H1 (cell line): ENCODE measurements around the gene SNED1. TPM values are rescaled to one million over a fixed set of nuclear protein-coding genes. Genes with fewer than 3 reads are reported as not detected.

ENCODE experiments used
- CTCF ChIA-PET: fragments of 300-600 bp; sonication (Branson Sonifier 250); formaldehyde crosslinking; loops from one replicate; lab custom pipeline; 2021; ENCODE audit not compliant: partially characterized antibody; lab: Charles Lee
- POLR2A ChIA-PET: fragments of 300-600 bp; sonication (Branson Sonifier 250); formaldehyde crosslinking; loops from one replicate; lab custom pipeline; 2021; ENCODE audit warnings: inconsistent platforms; ENCODE audit not compliant: partially characterized antibody; lab: Charles Lee
- DNase-seq, 2 experiments: peaks; one replicate each; pipeline versions ENCODE4 v3.0.0 to v3.0.0-alpha.2; 2010 to 2022; ENCODE audit warnings: low spot score in 2 of 2, low read depth in 1 of 2, mixed read lengths in 1 of 2
- FAIRE-seq: peaks from 2 replicates; lab custom pipeline; 2011; peaks lifted over from hg19 to GRCh38; lab: Jason Lieb, UNC
- H2AFZ ChIP-seq: 2 replicates; pipeline ENCODE4 v1.8.1; 2012; ENCODE audit warnings: low read length, inconsistent platforms
- H2AK5ac ChIP-seq: 2 replicates; pipeline ENCODE4 v1.6.1; 2013; ENCODE audit warnings: low read depth, low read length
- H2BK120ac ChIP-seq: replicated peaks from 2 replicates; pipeline ENCODE3; 2013; ENCODE audit warnings: low read depth, low read length, inconsistent platforms
- H2BK12ac ChIP-seq: 2 replicates; pipeline ENCODE4 v1.6.1; 2013; ENCODE audit warnings: low read depth, low read length
- H2BK15ac ChIP-seq: 2 replicates; pipeline ENCODE4 v1.6.1; 2013; ENCODE audit warnings: low read length
- H2BK20ac ChIP-seq: 2 replicates; pipeline ENCODE4 v1.6.1; 2013; ENCODE audit warnings: low read length
- H2BK5ac ChIP-seq: 2 replicates; pipeline ENCODE4 v1.6.1; 2013; ENCODE audit warnings: low read depth, low read length
- H3K14ac ChIP-seq: 2 replicates; pipeline ENCODE4 v1.6.1; 2013; ENCODE audit warnings: inconsistent platforms; ENCODE audit not compliant: insufficient read length
- H3K18ac ChIP-seq: 2 replicates; pipeline ENCODE4 v1.6.1; 2013; ENCODE audit warnings: low read length; ENCODE audit errors: extremely low read depth
- H3K23ac ChIP-seq: 2 replicates; pipeline ENCODE4 v1.6.1; 2013; ENCODE audit warnings: inconsistent platforms; ENCODE audit not compliant: insufficient read length
- H3K23me2 ChIP-seq: 2 replicates; pipeline ENCODE4 v1.6.1; 2013; ENCODE audit warnings: low read depth, low read length
- H3K27ac ChIP-seq: 2 replicates; pipeline ENCODE4 v1.6.1; 2011; ENCODE audit warnings: low read depth, low read length, inconsistent platforms
- H3K27me3 ChIP-seq, 4 experiments: replicated peaks in 1 of 4; 1 replicate in 1 of 4; 2 replicates in 3 of 4; pipeline versions ENCODE4 v1.6.1 to v1.8.1; 2011 to 2013; ENCODE audit warnings: low read length in 3 of 4, mild to moderate bottlenecking in 3 of 4, inconsistent platforms in 2 of 4, mixed read lengths in 2 of 4, moderate library complexity in 1 of 4; ENCODE audit not compliant: control insufficient read depth in 3 of 4, insufficient read depth in 3 of 4; ENCODE audit errors: extremely low read depth in 1 of 4
- H3K36me3 ChIP-seq, 4 experiments: 2 replicates each; pipeline versions ENCODE4 v1.6.1 to v1.8.1; 2011 to 2013; ENCODE audit warnings: mild to moderate bottlenecking in 4 of 4, low read length in 3 of 4, moderate library complexity in 2 of 4, control low read depth in 1 of 4, inconsistent platforms in 1 of 4; ENCODE audit not compliant: insufficient read depth in 4 of 4, control insufficient read depth in 2 of 4
- H3K4ac ChIP-seq: replicated peaks from 2 replicates; pipeline ENCODE3; 2013; ENCODE audit warnings: low read length, low read depth, mixed read lengths, inconsistent platforms; ENCODE audit not compliant: insufficient read length
- H3K4me1 ChIP-seq, 4 experiments: replicated peaks in 1 of 4; 1 replicate in 1 of 4; 2 replicates in 3 of 4; pipeline versions ENCODE4 v1.6.1 to v1.8.1; 2011 to 2013; ENCODE audit warnings: low read length in 3 of 4, inconsistent platforms in 2 of 4, mixed read lengths in 1 of 4; ENCODE audit not compliant: insufficient read depth in 4 of 4, control insufficient read depth in 3 of 4
- H3K4me2 ChIP-seq, 2 experiments: 2 replicates each; pipeline versions ENCODE4 v1.6.1 to v1.8.1; 2011 to 2013; ENCODE audit warnings: low read depth in 2 of 2, low read length in 2 of 2, control low read depth in 1 of 2, inconsistent platforms in 1 of 2, mild to moderate bottlenecking in 1 of 2; ENCODE audit not compliant: insufficient read depth in 1 of 2
- H3K4me3 ChIP-seq, 4 experiments: fragments of 200-600, 300-600 bp in 1 of 4; sonication (generic), shearing (Covaris generic), sonication (Bioruptor Twin) in 1 of 4; 2 replicates each; pipeline versions ENCODE4 v1.5.1 to v1.8.1; 2011 to 2016; ENCODE audit warnings: low read length in 4 of 4, low read depth in 3 of 4, control low read depth in 2 of 4, inconsistent platforms in 2 of 4, mild to moderate bottlenecking in 2 of 4, mixed read lengths in 1 of 4, moderate library complexity in 1 of 4; ENCODE audit not compliant: insufficient read depth in 2 of 4; ENCODE audit errors: extremely low read depth in 1 of 4
- H3K56ac ChIP-seq: replicated peaks from 2 replicates; pipeline ENCODE3; 2013; ENCODE audit warnings: low read depth, mild to moderate bottlenecking, mixed read lengths, low read length, inconsistent platforms; ENCODE audit not compliant: insufficient read length
- H3K79me1 ChIP-seq: 2 replicates; pipeline ENCODE4 v1.6.1; 2013; ENCODE audit warnings: low read depth, low read length, control low read depth
- H3K79me2 ChIP-seq, 2 experiments: 2 replicates each; pipeline versions ENCODE4 v1.6.1 to v1.8.1; 2012 to 2013; ENCODE audit warnings: low read length in 2 of 2, mild to moderate bottlenecking in 2 of 2, inconsistent platforms in 1 of 2; ENCODE audit not compliant: insufficient read depth in 2 of 2, control insufficient read depth in 1 of 2
- H3K9ac ChIP-seq, 4 experiments: replicated peaks in 1 of 4; 1 replicate in 1 of 4; 2 replicates in 3 of 4; pipeline versions ENCODE4 v1.6.1 to v1.8.1; 2011 to 2013; ENCODE audit warnings: low read depth in 3 of 4, low read length in 3 of 4, control low read depth in 2 of 4, mild to moderate bottlenecking in 2 of 4, moderate library complexity in 2 of 4, inconsistent platforms in 1 of 4; ENCODE audit errors: extremely low read depth in 1 of 4
- H3K9me3 ChIP-seq, 2 experiments: 2 replicates each; pipeline versions ENCODE4 v1.6.1 to v1.8.1; 2012 to 2013; ENCODE audit warnings: mild to moderate bottlenecking in 2 of 2, moderate library complexity in 2 of 2, control low read depth in 1 of 2, inconsistent platforms in 1 of 2, low read depth in 1 of 2, low read length in 1 of 2, mixed read lengths in 1 of 2; ENCODE audit not compliant: insufficient read depth in 2 of 2
- H4K20me1 ChIP-seq, 2 experiments: replicated peaks in 1 of 2; 2 replicates each; pipeline versions ENCODE3 to v1.8.1; 2011 to 2013; ENCODE audit warnings: inconsistent platforms in 2 of 2, low read length in 2 of 2, mild to moderate bottlenecking in 1 of 2; ENCODE audit not compliant: insufficient read depth in 2 of 2, control insufficient read depth in 1 of 2
- H4K5ac ChIP-seq: 2 replicates; pipeline ENCODE4 v1.6.1; 2013; ENCODE audit warnings: low read length, low read depth, mixed read lengths, inconsistent platforms; ENCODE audit not compliant: insufficient read length
- H4K8ac ChIP-seq: 2 replicates; pipeline ENCODE4 v1.8.0; 2013; ENCODE audit warnings: mild to moderate bottlenecking, moderate library complexity, low read length, inconsistent platforms; ENCODE audit not compliant: insufficient read depth; ENCODE audit errors: extremely low read depth
- H4K91ac ChIP-seq: replicated peaks from 2 replicates; pipeline ENCODE3; 2013; ENCODE audit warnings: low read length, mixed read lengths, inconsistent platforms; ENCODE audit not compliant: insufficient read length
- ATF3 ChIP-seq: IDR thresholded peaks from 2 replicates; pipeline ENCODE4 v1.6.1; 2011; ENCODE audit warnings: low read depth, mild to moderate bottlenecking, low read length; ENCODE audit not compliant: insufficient read depth
- BACH1 ChIP-seq: IDR thresholded peaks from 2 replicates; pipeline ENCODE4 v1.6.1; 2012; ENCODE audit warnings: low read length, improper control_type of control experiment
- CREB1 ChIP-seq: IDR thresholded peaks from 2 replicates; pipeline ENCODE4 v1.6.1; 2012; ENCODE audit warnings: inconsistent platforms
- RXRA ChIP-seq: IDR thresholded peaks from 2 replicates; pipeline ENCODE4 v1.6.1; 2011; ENCODE audit warnings: low read depth, mild to moderate bottlenecking, low read length, moderate library complexity; ENCODE audit not compliant: insufficient read depth
- SP1 ChIP-seq: IDR thresholded peaks from 2 replicates; pipeline ENCODE4 v1.6.1; 2011; ENCODE audit warnings: low read depth, low read length
- SP4 ChIP-seq: IDR thresholded peaks from 2 replicates; pipeline ENCODE4 v1.6.1; 2012; ENCODE audit warnings: low read length, inconsistent platforms
- SUZ12 ChIP-seq: fragments of 200-600 bp; sonication (generic); IDR thresholded peaks from 2 replicates; pipeline ENCODE4 v1.6.1; 2012; ENCODE audit warnings: mild to moderate bottlenecking, inconsistent platforms, low read length, moderate library complexity, mixed read lengths
- TAF7 ChIP-seq: optimal IDR thresholded peaks from 2 replicates; pipeline ENCODE3; 2011; ENCODE audit warnings: low read depth, mild to moderate bottlenecking, inconsistent platforms, low read length, moderate library complexity, borderline replicate concordance
- ZNF274 ChIP-seq: IDR thresholded peaks from 2 replicates; pipeline ENCODE4 v1.7.0; 2012; ENCODE audit warnings: low read length, borderline replicate concordance; ENCODE audit errors: extremely low read depth
- WGBS, 2 experiments: shearing (Covaris generic) in 1 of 2; methylation state at CpG; one replicate each; pipeline versions ENCODE4 v1.1.6 to v1.1.7; 2013 to 2015; ENCODE audit warnings: low lambda C conversion rate in 2 of 2, mixed read lengths in 2 of 2, inconsistent platforms in 1 of 2, low coverage in 1 of 2, missing lambda C conversion rate in 1 of 2; ENCODE audit not compliant: insufficient replicate concordance in 2 of 2, insufficient coverage in 1 of 2, insufficient read length in 1 of 2; ENCODE audit errors: extremely low coverage in 1 of 2, missing lambda C conversion rate in 1 of 2; 5-methylcytosine and 5-hydroxymethylcytosine counted together
- polyA plus RNA-seq, 7 experiments: library from polyadenylated mRNA; depleted of rRNA in 3 of 7; stranded (reverse) in 5 of 7; unstranded in 2 of 7; fragments of >200 nt in 5 of 7; fragments of 200-250 nt in 2 of 7; gene quantifications; 1 replicate in 5 of 7; 2 replicates in 1 of 7; 4 replicates in 1 of 7; pipeline versions ENCODE4 v1.2.1 to v1.2.3, GENCODE V29; 2011 to 2013; ENCODE audit warnings: missing spikeins in 2 of 7, mixed read lengths in 2 of 7
- total RNA-seq: library from RNA; stranded (reverse); fragmentation: NEBNext Ultra II Directional; extraction: Animal tissue kit (Norgen Biotek cat#: 25700); gene quantifications from 2 replicates; pipeline ENCODE4 v1.2.1, GENCODE V29; 2021
- TF ChIP-seq, protein P1 (sequence below): IDR thresholded peaks from 2 replicates; pipeline ENCODE4 v1.6.1; 2011; ENCODE audit warnings: low read length, improper control_type of control experiment

Gene SNED1
- total and polyA plus RNA-seq, 2 of the 8 experiments (the other 6 are each of a cell fraction or from before 2014, with no cell fraction given) = 1.9 TPM

- H3K27ac ChIP-seq = no peak overlapping the region
- peaks cover 0 to 9% (median 2%) of the 10 kb centered on the region in 4 experiments; a peak in 3 of 7 replicates for H3K4me1 ChIP-seq
- no peak overlapping the region for H2AK5ac ChIP-seq
- no peak overlapping the region for H3K4me2 ChIP-seq
- POLR2A ChIA-PET = interaction anchor here (0.5 to 0.6 kb wide), 2 partner anchors 21 to 819 kb away, joined by 3 to 5 read pairs; no protein-coding TSS in a partner anchor
- 91% methylated on average over 18 of the region's 21 CpGs; no CpG with 5 or more reads in 1 of the 2 experiments for WGBS, 2 experiments
- no peak overlapping the region for H4K8ac ChIP-seq
- H3K36me3 ChIP-seq = no peaks in the 10 kb centered on the region
- no peak overlapping the region for H2BK120ac ChIP-seq
- no peak overlapping the region for H2BK12ac ChIP-seq
- no peak overlapping the region for H3K9ac ChIP-seq
- H3K79me1 ChIP-seq = no peaks in the 10 kb centered on the region
- H2BK15ac ChIP-seq = no peak overlapping the region
- H4K5ac ChIP-seq = no peak overlapping the region
- no peak overlapping the region for H4K91ac ChIP-seq
- no peak overlapping the region for H2BK20ac ChIP-seq
- H3K79me2 ChIP-seq = no peaks in the 10 kb centered on the region
- no peaks in the 10 kb centered on the region for H3K9me3 ChIP-seq
- no peak for TF ChIP-seq SUZ12
- TF ChIP-seq, protein P1, sequence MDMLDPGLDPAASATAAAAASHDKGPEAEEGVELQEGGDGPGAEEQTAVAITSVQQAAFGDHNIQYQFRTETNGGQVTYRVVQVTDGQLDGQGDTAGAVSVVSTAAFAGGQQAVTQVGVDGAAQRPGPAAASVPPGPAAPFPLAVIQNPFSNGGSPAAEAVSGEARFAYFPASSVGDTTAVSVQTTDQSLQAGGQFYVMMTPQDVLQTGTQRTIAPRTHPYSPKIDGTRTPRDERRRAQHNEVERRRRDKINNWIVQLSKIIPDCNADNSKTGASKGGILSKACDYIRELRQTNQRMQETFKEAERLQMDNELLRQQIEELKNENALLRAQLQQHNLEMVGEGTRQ = no peak
- TF ChIP-seq TAF7 = no peak
- TF ChIP-seq ZNF274 = no peak
- TF ChIP-seq ATF3 = no peak
- no peak for TF ChIP-seq SP4
- no peak for TF ChIP-seq BACH1
- TF ChIP-seq RXRA = no peak
- TF ChIP-seq SP1 = no peak
- TF ChIP-seq CREB1 = no peak
- TF ChIP-seq, all 59 proteins: peak for 0
- no peak overlapping the region for H3K18ac ChIP-seq
- no peak overlapping the region for H3K56ac ChIP-seq
- CTCF ChIA-PET = interaction anchor here (0.8 to 1.8 kb wide), 9 partner anchors 11 to 215 kb away, joined by 3 to 9 read pairs (median 4); no protein-coding TSS in a partner anchor
- H3K4me3 ChIP-seq = no peak overlapping the region
- no peak for FAIRE-seq
- no peak overlapping the region for H2AFZ ChIP-seq
- no peaks in the 10 kb centered on the region for H3K23me2 ChIP-seq
- no peak overlapping the region for H2BK5ac ChIP-seq
- DNase-seq = no peak
- H3K14ac ChIP-seq = no peak overlapping the region
- no peak overlapping the region for H3K23ac ChIP-seq
- no peak overlapping the region for H3K4ac ChIP-seq
- no peaks in the 10 kb centered on the region for H3K27me3 ChIP-seq
- no peaks in the 10 kb centered on the region for H4K20me1 ChIP-seq
Observed at GRCh38 chr2:241066171-241066892, 67.9 kb downstream of the SNED1 start.
